Karpas-422 (cell line): ENCODE results near the gene BUD13. TPM values are rescaled to one million over a fixed set of nuclear protein-coding genes. Genes with fewer than 3 reads are reported as not detected.

Source experiments
- DNase-seq: peaks from one replicate; pipeline ENCODE4 v3.0.0-alpha.2; 2015
- H2AFZ ChIP-seq: fragments of 200-600 bp; sonication (generic); 2 replicates; pipeline ENCODE4 v1.6.1; 2014; ENCODE audit warnings: antibody characterized with exemption, low read length, mixed read lengths
- H3K27ac ChIP-seq: fragments of 200-600 bp; sonication (generic); 2 replicates; pipeline ENCODE4 v1.5.1; 2014; ENCODE audit warnings: mild to moderate bottlenecking, low read length, moderate library complexity
- H3K27me3 ChIP-seq: fragments of 200-600 bp; sonication (generic); 2 replicates; pipeline ENCODE4 v1.6.1; 2014; ENCODE audit warnings: low read length, mixed read lengths
- H3K36me3 ChIP-seq: fragments of 200-600 bp; sonication (generic); 2 replicates; pipeline ENCODE4 v1.6.1; 2014; ENCODE audit warnings: low read length, mixed read lengths; ENCODE audit not compliant: insufficient read depth
- H3K4me1 ChIP-seq: fragments of 200-600 bp; sonication (generic); 2 replicates; pipeline ENCODE4 v1.6.1; 2014; ENCODE audit warnings: mild to moderate bottlenecking, low read length, mixed read lengths
- H3K4me2 ChIP-seq: fragments of 200-600 bp; sonication (generic); 2 replicates; pipeline ENCODE4 v1.6.1; 2014; ENCODE audit warnings: low read length, low read depth, mild to moderate bottlenecking; ENCODE audit not compliant: poor library complexity, severe bottlenecking
- H3K4me3 ChIP-seq: fragments of 200-600 bp; sonication (generic); 2 replicates; pipeline ENCODE4 v1.5.1; 2014; ENCODE audit warnings: mild to moderate bottlenecking, antibody characterized with exemption, low read length, mixed read lengths
- H3K79me2 ChIP-seq: fragments of 200-600 bp; sonication (generic); 2 replicates; pipeline ENCODE4 v1.6.1; 2014; ENCODE audit warnings: mild to moderate bottlenecking, low read length, mixed read lengths
- H3K9ac ChIP-seq: fragments of 200-600 bp; sonication (generic); 2 replicates; pipeline ENCODE4 v1.6.0; 2014; ENCODE audit warnings: low read length
- H3K9me2 ChIP-seq: fragments of 200-600 bp; sonication (generic), shearing (Covaris generic); replicated peaks from 2 replicates; pipeline ENCODE4 v1.6.0; 2014; ENCODE audit warnings: mild to moderate bottlenecking, low read length, moderate library complexity; ENCODE audit not compliant: insufficient read depth
- H3K9me3 ChIP-seq: fragments of 300-700, 200-600 bp; sonication (generic); 2 replicates; pipeline ENCODE4 v1.6.1; 2014; ENCODE audit warnings: low read length, mixed read lengths
- H4K20me1 ChIP-seq: fragments of 200-600 bp; sonication (generic); 2 replicates; pipeline ENCODE4 v1.6.1; 2014; ENCODE audit warnings: mild to moderate bottlenecking, antibody characterized with exemption, low read length, low read depth; ENCODE audit not compliant: insufficient read depth
- total RNA-seq: library from RNA; depleted of rRNA; stranded (reverse); fragments of >200 nt; shearing (Covaris generic); gene quantifications from 2 replicates; pipeline ENCODE4 v1.2.3, GENCODE V29; 2014; ENCODE audit warnings: low replicate concordance

The BUD13 gene
- total RNA-seq, 1 experiment from 2014 or later = 6.4 TPM

- no peak overlapping the region for H3K27ac ChIP-seq
- no peaks in the 10 kb centered on the region for H3K4me1 ChIP-seq
Observed at GRCh38 chr11:116797816-116798215, 25.0 kb upstream of the BUD13 start.

GRCh38 chr11:116796548-116796947 lies 23.8 kb upstream of the BUD13 start:
- H3K4me3 ChIP-seq = no peak overlapping the region
- H3K4me2 ChIP-seq = no peak overlapping the region
- no peaks in the 10 kb centered on the region for H3K36me3 ChIP-seq
- no peaks in the 10 kb centered on the region for H3K27me3 ChIP-seq
- H3K9me2 ChIP-seq = no peaks in the 10 kb centered on the region
- H3K79me2 ChIP-seq = no peaks in the 10 kb centered on the region
- no peak overlapping the region for H3K27ac ChIP-seq
- no peak overlapping the region for H2AFZ ChIP-seq
- H3K9ac ChIP-seq = no peak overlapping the region
- H3K4me1 ChIP-seq = no peaks in the 10 kb centered on the region
- no peaks in the 10 kb centered on the region for H3K9me3 ChIP-seq
- no peak for DNase-seq
- no peaks in the 10 kb centered on the region for H4K20me1 ChIP-seq

More at GRCh38 chr11:116797816-116798215, 25.0 kb upstream of the BUD13 start:
- no peaks in the 10 kb centered on the region for H3K27me3 ChIP-seq
- no peak overlapping the region for H3K4me2 ChIP-seq
- H3K9me2 ChIP-seq = no peaks in the 10 kb centered on the region
- DNase-seq = no peak
- no peaks in the 10 kb centered on the region for H3K9me3 ChIP-seq
- H3K9ac ChIP-seq = no peak overlapping the region
- no peak overlapping the region for H3K4me3 ChIP-seq
- no peaks in the 10 kb centered on the region for H3K79me2 ChIP-seq
- H2AFZ ChIP-seq = no peak overlapping the region
- no peaks in the 10 kb centered on the region for H4K20me1 ChIP-seq
- no peaks in the 10 kb centered on the region for H3K36me3 ChIP-seq

- H3K27ac ChIP-seq = no peak overlapping the region
- no peak for DNase-seq
- H3K9me2 ChIP-seq = no peaks in the 10 kb centered on the region
- H3K4me2 ChIP-seq = no peak overlapping the region
- no peaks in the 10 kb centered on the region for H4K20me1 ChIP-seq
- no peak overlapping the region for H3K9ac ChIP-seq
- H3K36me3 ChIP-seq = no peaks in the 10 kb centered on the region
- no peak overlapping the region for H3K4me3 ChIP-seq
- no peak overlapping the region for H2AFZ ChIP-seq
- H3K9me3 ChIP-seq = no peaks in the 10 kb centered on the region
- H3K4me1 ChIP-seq = no peaks in the 10 kb centered on the region
- no peaks in the 10 kb centered on the region for H3K79me2 ChIP-seq
- no peaks in the 10 kb centered on the region for H3K27me3 ChIP-seq
Observed at GRCh38 chr11:116794851-116795250, 22.1 kb upstream of the BUD13 start.

- Histone ChIP-seq H3K9me3 (no peaks in the 10 kb centered on the region), H3K27ac (no peak overlapping the region), H3K27me3 (no peaks in the 10 kb centered on the region), H4K20me1 (no peaks in the 10 kb centered on the region), H3K79me2 (no peaks in the 10 kb centered on the region), H3K4me1 (no peaks in the 10 kb centered on the region), H3K4me2 (no peak overlapping the region), H2AFZ (no peak overlapping the region), H3K9me2 (no peaks in the 10 kb centered on the region), H3K9ac (no peak overlapping the region), H3K4me3 (no peak overlapping the region), H3K36me3 (no peaks in the 10 kb centered on the region)
- DNase-seq = no peak
Observed at GRCh38 chr11:116793772-116794097, 20.9 kb upstream of the BUD13 start.

GRCh38 chr11:116792869-116793771 lies 20.3 kb upstream of the BUD13 start:
- Histone ChIP-seq H3K9me2 (no peaks in the 10 kb centered on the region), H3K4me3 (no peak overlapping the region), H3K9me3 (no peaks in the 10 kb centered on the region), H3K27ac (no peak overlapping the region), H3K4me1 (peaks cover 5% of the 10 kb centered on the region), H4K20me1 (no peaks in the 10 kb centered on the region), H2AFZ (no peak overlapping the region), H3K9ac (no peak overlapping the region), H3K4me2 (no peak overlapping the region), H3K36me3 (no peaks in the 10 kb centered on the region), H3K79me2 (no peaks in the 10 kb centered on the region), H3K27me3 (no peaks in the 10 kb centered on the region)
- DNase-seq = no peak

- no peak for DNase-seq
- Histone ChIP-seq H3K9me3 (no peaks in the 10 kb centered on the region), H3K4me1 (peaks cover 6% of the 10 kb centered on the region), H2AFZ (no peak overlapping the region), H3K4me2 (no peak overlapping the region), H3K4me3 (no peak overlapping the region), H3K36me3 (no peaks in the 10 kb centered on the region), H3K27me3 (no peaks in the 10 kb centered on the region), H3K79me2 (peaks cover 5% of the 10 kb centered on the region), H3K9ac (no peak overlapping the region), H3K9me2 (no peaks in the 10 kb centered on the region), H4K20me1 (no peaks in the 10 kb centered on the region), H3K27ac (no peak overlapping the region)
Observed at GRCh38 chr11:116792144-116792868, 19.5 kb upstream of the BUD13 start.

- H3K4me1 ChIP-seq = peaks cover 9% of the 10 kb centered on the region
- peaks cover 1% of the 10 kb centered on the region; the same call in 1 of the 2 replicates for H4K20me1 ChIP-seq
- H3K9me3 ChIP-seq = no peaks in the 10 kb centered on the region
- H3K27ac ChIP-seq = no peak within 1 kb of the TSS
- H3K79me2 ChIP-seq = peaks cover 10% of the 10 kb centered on the region
- H3K9ac ChIP-seq = no peak within 1 kb of the TSS
- no peaks in the 10 kb centered on the region for H3K36me3 ChIP-seq
- no peaks in the 10 kb centered on the region for H3K27me3 ChIP-seq
- no peak within 1 kb of the TSS for H3K4me3 ChIP-seq
- no peak within 1 kb of the TSS for H3K4me2 ChIP-seq
- peak; percentile 10 for DNase-seq
- H3K9me2 ChIP-seq = no peaks in the 10 kb centered on the region
- no peak within 1 kb of the TSS for H2AFZ ChIP-seq
Observed at GRCh38 chr11:116791813-116792143, 19.0 kb upstream of the BUD13 start, which contains the start of gene APOA5. Gene APOA5 (minus strand): TSS chr11:116791879. CDS start chr11:116791860, 19 bp downstream.

- H3K9me3 ChIP-seq = no peaks in the 10 kb centered on the region
- H3K9ac ChIP-seq = no peak overlapping the region
- H3K9me2 ChIP-seq = no peaks in the 10 kb centered on the region
- no peak overlapping the region for H2AFZ ChIP-seq
- no peaks in the 10 kb centered on the region for H3K36me3 ChIP-seq
- H3K4me3 ChIP-seq = no peak overlapping the region
- no peak overlapping the region for H3K4me2 ChIP-seq
- no peak overlapping the region for H3K27ac ChIP-seq
- peaks cover 16% of the 10 kb centered on the region for H3K79me2 ChIP-seq
- no peaks in the 10 kb centered on the region for H3K27me3 ChIP-seq
- DNase-seq = peak; percentile 74
- H4K20me1 ChIP-seq = peaks cover 4% of the 10 kb centered on the region; the same call in 1 of the 2 replicates
- peaks cover 15% of the 10 kb centered on the region for H3K4me1 ChIP-seq
Observed at GRCh38 chr11:116791002-116791812, 18.4 kb upstream of the BUD13 start.
